Germinal center (tissue), 1 donor: ENCODE results near the gene TMEM144.
"Not testable (repeated sequence)": the region's sequence is repeated elsewhere in the genome, so short reads cannot be mapped to it uniquely, and the experiment has no call there.

Experiments used
- DNase-seq: peaks from one replicate; pipeline ENCODE4 v3.0.0; 2012; ENCODE audit warnings: mixed read lengths, low spot score

Gene TMEM144

GRCh38 chr4:158236304-158237030 lies 26.2 kb downstream of the TMEM144 start:
- no peak for DNase-seq

GRCh38 chr4:158238575-158238974 lies 28.3 kb downstream of the TMEM144 start:
- DNase-seq, result no peak

GRCh38 chr4:158239196-158239595 lies 28.9 kb downstream of the TMEM144 start:
- DNase-seq, result no peak

- DNase-seq, result no peak
Observed at GRCh38 chr4:158243071-158243470, 32.8 kb downstream of the TMEM144 start.

GRCh38 chr4:158250321-158250720 lies 40.0 kb downstream of the TMEM144 start:
- no peak for DNase-seq

- DNase-seq, result peak; percentile 16
Observed at GRCh38 chr4:158253350-158253980, 43.2 kb downstream of the TMEM144 start.

- DNase-seq, result no peak
Observed at GRCh38 chr4:158254292-158254691, 44.0 kb downstream of the TMEM144 start.

- DNase-seq, result peak; percentile 5
Observed at GRCh38 chr4:158255727-158256324, 45.5 kb downstream of the TMEM144 start.

GRCh38 chr4:158259955-158260575 lies 49.8 kb downstream of the TMEM144 start:
- no peak for DNase-seq

- no peak for DNase-seq
Observed at GRCh38 chr4:158261480-158261879, 51.2 kb downstream of the TMEM144 start.

- no peak for DNase-seq
Observed at GRCh38 chr4:158268553-158268952, 58.3 kb downstream of the TMEM144 start.

- DNase-seq, result no peak
Observed at GRCh38 chr4:158274636-158275035, 64.3 kb downstream of the TMEM144 start.

GRCh38 chr4:158277558-158277957 lies 67.3 kb downstream of the TMEM144 start:
- DNase-seq, result no peak

- not testable (repeated sequence) for DNase-seq
Observed at GRCh38 chr4:158279052-158279451, 68.8 kb downstream of the TMEM144 start.

GRCh38 chr4:158280856-158281255 lies 70.6 kb downstream of the TMEM144 start:
- DNase-seq, result no peak

- no peak for DNase-seq
Observed at GRCh38 chr4:158282252-158282651, 72.0 kb downstream of the TMEM144 start.

- DNase-seq, result no peak
Observed at GRCh38 chr4:158285429-158286216, 75.3 kb downstream of the TMEM144 start.

GRCh38 chr4:158290912-158291311 lies 80.6 kb downstream of the TMEM144 start:
- DNase-seq, result no peak

- no peak for DNase-seq
Observed at GRCh38 chr4:158291334-158292055, 81.2 kb downstream of the TMEM144 start.

- no peak for DNase-seq
Observed at GRCh38 chr4:158292156-158292555, 81.9 kb downstream of the TMEM144 start.

- DNase-seq, result no peak
Observed at GRCh38 chr4:158295053-158295452, 84.8 kb downstream of the TMEM144 start.
